ENCODE measurements around the gene NPC1.
"Not testable (repeated sequence)": the region's sequence is repeated elsewhere in the genome, so short reads cannot be mapped to it uniquely, and the experiment has no call there.

Gene NPC1

GRCh38 chr18:23493654-23494053 is 92.7 kb downstream of the NPC1 start:
- no peak for DNase-seq (ENCODE audit: insufficient read length)
- TF ChIP-seq POLR2AphosphoS5 (IDR thresholded peaks at IDR 0.05; ENCODE audit: low read depth, low read length) (no peak), POLR2A (IDR thresholded peaks at IDR 0.05; ENCODE audit: low read depth, low read length) (no peak), TAF1 (IDR thresholded peaks at IDR 0.05; ENCODE audit: borderline replicate concordance, low read depth, low read length) (no peak)
- FAIRE-seq: no peak

GRCh38 chr18:23489586-23489985 is 96.7 kb downstream of the NPC1 start:
- FAIRE-seq; DNase-seq (ENCODE audit: insufficient read length): not testable (repeated sequence)

GRCh38 chr18:23487738-23488570 is 98.4 kb downstream of the NPC1 start:
- peak; percentile 90 for FAIRE-seq
- TF ChIP-seq TAF1 (IDR thresholded peaks at IDR 0.05; ENCODE audit: borderline replicate concordance, low read depth, low read length) (0 out of 2 replicates have a peak, but pooled peaks have one; percentile 26), POLR2AphosphoS5 (IDR thresholded peaks at IDR 0.05; ENCODE audit: low read depth, low read length) (no peak), POLR2A (IDR thresholded peaks at IDR 0.05; ENCODE audit: low read depth, low read length) (peak; percentile 55; the same call in 1 of the 2 replicates)
- DNase-seq (ENCODE audit: insufficient read length): no peak

- FAIRE-seq (no peak), DNase-seq (ENCODE audit: insufficient read length) (no peak)
- no peak for TF ChIP-seq POLR2AphosphoS5 (IDR thresholded peaks at IDR 0.05; ENCODE audit: low read depth, low read length)
- no peak for TF ChIP-seq TAF1 (IDR thresholded peaks at IDR 0.05; ENCODE audit: borderline replicate concordance, low read depth, low read length)
- TF ChIP-seq POLR2A (IDR thresholded peaks at IDR 0.05; ENCODE audit: low read depth, low read length): no peak
These were observed 100.9 kb downstream of the NPC1 start for GRCh38 chr18:23485386-23485785.

GRCh38 chr18:23484561-23485182 is 101.6 kb downstream of the NPC1 start:
- FAIRE-seq: no peak
- no peak for TF ChIP-seq POLR2A (IDR thresholded peaks at IDR 0.05; ENCODE audit: low read depth, low read length)
- no peak for TF ChIP-seq TAF1 (IDR thresholded peaks at IDR 0.05; ENCODE audit: borderline replicate concordance, low read depth, low read length)
- TF ChIP-seq POLR2AphosphoS5 (IDR thresholded peaks at IDR 0.05; ENCODE audit: low read depth, low read length): no peak

More at GRCh38 chr18:23484561-23485182, 101.6 kb downstream of the NPC1 start:
- DNase-seq (ENCODE audit: insufficient read length): no peak
